ENCODE results near the gene CTIF.

CTIF gene

GRCh38 chr18:48901145-48902022 lies 362.6 kb downstream of the CTIF start:
- DNase-seq (ENCODE audit: low read depth) = no peak

- DNase-seq (ENCODE audit: low read depth) = no peak
Observed at GRCh38 chr18:48902023-48902855, 363.4 kb downstream of the CTIF start.

- DNase-seq (ENCODE audit: low read depth) = no peak
Observed at GRCh38 chr18:48902856-48903601, 364.2 kb downstream of the CTIF start.

- DNase-seq (ENCODE audit: low read depth) = no peak
Observed at GRCh38 chr18:48904091-48904490, 365.3 kb downstream of the CTIF start.

GRCh38 chr18:48904847-48905394 lies 366.1 kb downstream of the CTIF start:
- DNase-seq (ENCODE audit: low read depth) = no peak

GRCh38 chr18:48905513-48905912 lies 366.7 kb downstream of the CTIF start:
- no peak for DNase-seq (ENCODE audit: low read depth)

- DNase-seq (ENCODE audit: low read depth) = no peak
Observed at GRCh38 chr18:48908916-48909315, 370.1 kb downstream of the CTIF start.

- no peak for DNase-seq (ENCODE audit: low read depth)
Observed at GRCh38 chr18:48909721-48910120, 370.9 kb downstream of the CTIF start.

GRCh38 chr18:48910972-48911545 lies 372.2 kb downstream of the CTIF start:
- no peak for DNase-seq (ENCODE audit: low read depth)
